22Rv1 (cell line): ENCODE results near the gene ATF1.

Experiments used
- ZFX ChIP-seq: fragments of 450-650 bp; IDR thresholded peaks from 2 replicates; pipeline ENCODE4 v1.6.1; 2017; ENCODE audit warnings: antibody characterized with exemption, borderline replicate concordance
- TF ChIP-seq, protein P1 (sequence below): fragments of 450-650 bp; IDR thresholded peaks from 2 replicates; pipeline ENCODE4 v1.5.1; 2017; ENCODE audit warnings: mild to moderate bottlenecking

DNA sequence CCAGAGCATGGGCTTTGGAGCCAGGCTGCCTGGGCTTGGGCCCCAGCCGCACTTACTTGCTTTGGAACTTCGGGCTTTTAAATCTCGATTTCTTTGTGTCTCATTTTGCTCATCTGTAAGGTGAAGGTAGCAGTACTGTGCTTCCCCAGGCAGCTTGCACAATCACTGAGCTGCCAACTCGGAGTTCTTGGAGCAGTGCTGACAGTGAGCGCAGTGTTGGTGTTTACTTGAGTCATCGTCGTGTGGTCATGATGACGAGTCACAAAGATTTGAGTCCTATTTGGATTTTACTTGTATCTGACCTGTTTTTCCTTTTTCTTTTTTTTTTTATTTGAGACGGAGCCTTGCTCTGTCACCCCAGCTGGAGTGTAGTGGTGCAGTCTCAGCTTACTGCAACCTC is 31.3 kb upstream of the ATF1 start:
- TF ChIP-seq, protein P1, sequence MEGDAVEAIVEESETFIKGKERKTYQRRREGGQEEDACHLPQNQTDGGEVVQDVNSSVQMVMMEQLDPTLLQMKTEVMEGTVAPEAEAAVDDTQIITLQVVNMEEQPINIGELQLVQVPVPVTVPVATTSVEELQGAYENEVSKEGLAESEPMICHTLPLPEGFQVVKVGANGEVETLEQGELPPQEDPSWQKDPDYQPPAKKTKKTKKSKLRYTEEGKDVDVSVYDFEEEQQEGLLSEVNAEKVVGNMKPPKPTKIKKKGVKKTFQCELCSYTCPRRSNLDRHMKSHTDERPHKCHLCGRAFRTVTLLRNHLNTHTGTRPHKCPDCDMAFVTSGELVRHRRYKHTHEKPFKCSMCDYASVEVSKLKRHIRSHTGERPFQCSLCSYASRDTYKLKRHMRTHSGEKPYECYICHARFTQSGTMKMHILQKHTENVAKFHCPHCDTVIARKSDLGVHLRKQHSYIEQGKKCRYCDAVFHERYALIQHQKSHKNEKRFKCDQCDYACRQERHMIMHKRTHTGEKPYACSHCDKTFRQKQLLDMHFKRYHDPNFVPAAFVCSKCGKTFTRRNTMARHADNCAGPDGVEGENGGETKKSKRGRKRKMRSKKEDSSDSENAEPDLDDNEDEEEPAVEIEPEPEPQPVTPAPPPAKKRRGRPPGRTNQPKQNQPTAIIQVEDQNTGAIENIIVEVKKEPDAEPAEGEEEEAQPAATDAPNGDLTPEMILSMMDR = no peak
- no peak for TF ChIP-seq ZFX
